ENCODE measurements around the gene NHERF1. TPM values are rescaled to one million over a fixed set of nuclear protein-coding genes. Genes with fewer than 3 reads are reported as not detected.

NHERF1 gene
- total and polyA plus RNA-seq, 9 of the 15 experiments (the other 6 are each of a cell fraction or from before 2014, with no cell fraction given) = 11.4 to 79.9 (median 36.9) TPM

DNA sequence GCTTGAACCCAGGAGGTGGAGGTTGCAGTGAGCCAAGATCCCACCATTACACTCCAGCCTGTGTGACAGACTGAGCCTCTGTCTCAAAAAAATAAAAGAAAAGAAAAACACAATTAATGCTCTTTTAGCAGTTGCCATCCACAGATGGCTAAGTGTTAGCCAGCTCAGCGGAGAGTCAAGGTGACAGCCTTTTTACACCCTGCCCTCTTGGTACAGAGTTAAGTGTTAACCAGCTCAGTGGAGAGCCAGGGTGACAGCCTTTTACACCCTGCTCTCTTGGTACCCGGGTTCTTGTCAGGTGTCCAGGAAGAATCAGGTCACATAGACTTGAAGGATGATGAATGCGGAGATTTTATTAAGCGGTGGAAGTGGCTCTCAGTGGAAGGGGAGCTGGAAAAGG lies 27.9 kb upstream of the NHERF1 start:
- 13% methylated on average over 4 of the region's 4 CpGs for WGBS (ENCODE audit: insufficient coverage, low coverage, missing lambda C conversion rate)
- Histone ChIP-seq H3K79me2 (ENCODE audit: control insufficient read depth, insufficient read depth, low read length) (no peaks in the 10 kb centered on the region), H3K9me1 (ENCODE audit: control insufficient read depth, insufficient read depth, low read length) (no peaks in the 10 kb centered on the region), H3K9ac (ENCODE audit: insufficient read depth in 1 of 2, low read depth in 2 of 2, low read length in 2 of 2) (no peak overlapping the region), H3K4me2 (ENCODE audit: insufficient read depth, low read length) (no peak overlapping the region), H3K9me3 (replicated peaks; ENCODE audit: control insufficient read depth, insufficient read depth, low read depth, low read length) (no peaks in the 10 kb centered on the region), H3K36me3 (ENCODE audit: control insufficient read depth, insufficient read depth, low read length) (no peaks in the 10 kb centered on the region), H3K27me3 (ENCODE audit: control insufficient read depth in 2 of 2, insufficient read depth in 2 of 2, low read length in 2 of 2) (peaks cover 10 to 28% of the 10 kb centered on the region in 2 experiments), H4K20me1 (replicated peaks; ENCODE audit: control insufficient read depth, insufficient read depth, low read length) (peaks cover under 1% of the 10 kb centered on the region; the same call in 1 of the 2 replicates), H3K4me3 (no peak overlapping the region), H3K27ac (ENCODE audit: extremely low read depth, low read depth, low read length) (no peak overlapping the region), H2AFZ (ENCODE audit: low read depth, low read length) (no peak overlapping the region), H3K4me1 (replicated peaks in 1 of 2; ENCODE audit: control insufficient read depth in 2 of 2, insufficient read depth in 2 of 2, low read length in 2 of 2) (peaks cover 0 to under 1% of the 10 kb centered on the region in 2 experiments; a peak in 1 of 5 replicates)
- BruUV-seq (replicated peaks) = no TSS peak
- ATAC-seq = no peak
- in situ Hi-C loops (cut with MboI) = no loop called here
- TF ChIP-seq, protein P1, sequence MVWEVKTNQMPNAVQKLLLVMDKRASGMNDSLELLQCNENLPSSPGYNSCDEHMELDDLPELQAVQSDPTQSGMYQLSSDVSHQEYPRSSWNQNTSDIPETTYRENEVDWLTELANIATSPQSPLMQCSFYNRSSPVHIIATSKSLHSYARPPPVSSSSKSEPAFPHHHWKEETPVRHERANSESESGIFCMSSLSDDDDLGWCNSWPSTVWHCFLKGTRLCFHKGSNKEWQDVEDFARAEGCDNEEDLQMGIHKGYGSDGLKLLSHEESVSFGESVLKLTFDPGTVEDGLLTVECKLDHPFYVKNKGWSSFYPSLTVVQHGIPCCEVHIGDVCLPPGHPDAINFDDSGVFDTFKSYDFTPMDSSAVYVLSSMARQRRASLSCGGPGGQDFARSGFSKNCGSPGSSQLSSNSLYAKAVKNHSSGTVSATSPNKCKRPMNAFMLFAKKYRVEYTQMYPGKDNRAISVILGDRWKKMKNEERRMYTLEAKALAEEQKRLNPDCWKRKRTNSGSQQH (CRISPR knock-in tag; IDR thresholded peaks at IDR 0.05) = no peak
- no peak for TF ChIP-seq ZNF444 (CRISPR knock-in tag; IDR thresholded peaks at IDR 0.05)
- no peak for TF ChIP-seq ZNF277 (CRISPR knock-in tag; IDR thresholded peaks at IDR 0.05; ENCODE audit: borderline replicate concordance)
- CTCF ChIA-PET (ENCODE audit: low intra/inter-chr PET ratio) = no interaction called here
- no peak for DNase-seq (ENCODE audit: extremely low read depth in 1 of 4, low spot score in 3 of 4)
- POLR2A ChIA-PET = no interaction called here
- intact Hi-C loops (cut with micrococcal nuclease) = no loop called here
- no peak for FAIRE-seq
